ENCODE measurements around the gene IGF2BP3.

GRCh38 chr7:23276947-23277346, 193.3 kb downstream of the IGF2BP3 start:
- TF ChIP-seq CTCF (conservative IDR thresholded peaks at IDR 0.05; ENCODE audit: low read depth, low read length) (no peak), EZH2 (IDR thresholded peaks at IDR 0.05; ENCODE audit: low read length, unreplicated experiment) (no peak), EZH2phosphoT487 (IDR thresholded peaks at IDR 0.05; ENCODE audit: borderline replicate concordance, low read length) (no peak)
